Loucy (cell line): Measurements from ENCODE around the gene RPS4Y2.

Experiments
- CTCF ChIP-seq: fragments of 200-600 bp; sonication (generic); conservative IDR thresholded peaks from 2 replicates; pipeline ENCODE4 v1.5.1; 2014; ENCODE audit warnings: mild to moderate bottlenecking, antibody characterized with exemption, low read length
- EZH2phosphoT487 ChIP-seq: fragments of 200-600 bp; IDR thresholded peaks from 2 replicates; pipeline ENCODE4 v1.6.1; 2018; ENCODE audit warnings: antibody characterized with exemption, mild to moderate bottlenecking, moderate library complexity, borderline replicate concordance

- TF ChIP-seq CTCF = no peak
- TF ChIP-seq EZH2phosphoT487 = no peak
These were observed 20.2 kb downstream of the RPS4Y2 start for GRCh38 chrY:20776104-20776503.
